ENCODE results near the gene PHYHD1. TPM values are rescaled to one million over a fixed set of nuclear protein-coding genes. Genes with fewer than 3 reads are reported as not detected.

Gene PHYHD1
- total and polyA plus RNA-seq, 10 of the 15 experiments (the other 5 are each of a cell fraction or from before 2014, with no cell fraction given), result 0.09 to 0.17 TPM; not detected in 8

DNA sequence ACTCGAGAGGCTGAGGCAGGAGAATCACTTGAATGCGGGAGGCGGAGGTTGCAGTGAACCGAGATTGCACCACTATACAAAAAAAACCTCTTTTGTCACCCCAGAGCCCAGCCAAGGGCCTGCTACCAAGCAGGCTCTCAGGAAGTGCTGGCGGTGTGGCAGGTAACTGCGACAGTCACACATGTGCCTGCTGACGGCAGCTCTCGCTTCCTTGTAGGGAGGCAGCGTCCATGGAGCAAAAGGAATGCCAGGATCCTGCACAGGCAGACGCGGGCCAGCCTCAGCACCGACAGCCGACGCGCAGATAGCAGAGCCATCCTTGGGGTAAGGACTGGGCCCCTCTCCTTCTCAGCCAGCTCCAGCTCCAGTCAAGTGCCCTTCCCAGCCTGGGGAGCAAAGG, 35.0 kb upstream of the PHYHD1 start (continued):
- no peak for TF ChIP-seq ZNF217 (IDR thresholded peaks at IDR 0.05)
- TF ChIP-seq, protein P1, sequence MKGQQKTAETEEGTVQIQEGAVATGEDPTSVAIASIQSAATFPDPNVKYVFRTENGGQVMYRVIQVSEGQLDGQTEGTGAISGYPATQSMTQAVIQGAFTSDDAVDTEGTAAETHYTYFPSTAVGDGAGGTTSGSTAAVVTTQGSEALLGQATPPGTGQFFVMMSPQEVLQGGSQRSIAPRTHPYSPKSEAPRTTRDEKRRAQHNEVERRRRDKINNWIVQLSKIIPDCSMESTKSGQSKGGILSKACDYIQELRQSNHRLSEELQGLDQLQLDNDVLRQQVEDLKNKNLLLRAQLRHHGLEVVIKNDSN (IDR thresholded peaks at IDR 0.05; ENCODE audit: borderline replicate concordance, extremely low read length, insufficient read depth, low read depth, low read length), result no peak
- no peak for TF ChIP-seq ZNF24 (IDR thresholded peaks at IDR 0.05)

DNA sequence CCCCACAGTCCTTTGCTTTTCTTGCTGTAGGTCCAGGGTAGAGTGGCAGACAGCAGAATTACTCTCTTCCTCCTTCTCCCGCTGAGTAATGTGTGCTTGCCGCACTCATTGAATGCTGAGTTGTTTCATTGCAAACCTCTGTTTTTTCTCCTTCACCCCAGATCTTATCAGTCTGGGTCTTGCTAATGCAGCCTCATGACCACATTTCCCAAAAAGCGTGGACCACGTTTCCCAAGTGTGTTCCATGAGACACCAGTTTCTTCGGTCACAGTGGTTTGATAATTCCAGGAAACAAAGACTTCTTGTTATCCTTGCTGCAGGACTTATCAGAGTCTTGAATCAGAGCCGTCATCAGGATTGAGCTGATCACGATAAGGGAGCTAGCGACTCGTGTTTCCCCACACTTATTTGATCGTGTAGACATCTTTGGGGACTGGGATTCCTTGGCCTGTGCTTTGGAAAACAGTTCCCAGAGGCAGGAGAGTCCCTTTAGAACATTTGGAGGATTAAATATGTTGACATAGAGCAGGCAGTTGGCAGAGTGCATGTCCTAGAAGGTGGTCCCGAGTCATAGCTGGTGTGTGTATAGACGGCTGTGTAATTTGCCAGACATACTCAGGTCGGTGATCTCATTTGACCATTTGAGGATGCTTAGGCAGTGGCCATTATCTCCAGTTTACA, 34.4 kb upstream of the PHYHD1 start:
- H3K4me2 ChIP-seq (ENCODE audit: control insufficient read depth, insufficient read depth), result no peak overlapping the region
- no TSS peak for BruUV-seq (replicated peaks)
- 91% methylated on average over 13 of the region's 13 CpGs for WGBS (ENCODE audit: insufficient coverage, insufficient replicate concordance, low lambda C conversion rate, missing lambda C conversion rate)
- no peaks in the 10 kb centered on the region for H3K4me1 ChIP-seq (ENCODE audit: control insufficient read depth, insufficient read depth, low read length)
- intact Hi-C loops (cut with micrococcal nuclease; ENCODE audit: unreplicated experiment), result no loop called here
- no peak overlapping the region for H3K9ac ChIP-seq (ENCODE audit: control insufficient read depth, insufficient read depth, low read length)
- H4K20me1 ChIP-seq (ENCODE audit: control insufficient read depth, insufficient read depth), result no peaks in the 10 kb centered on the region
- no peak overlapping the region for H3K27ac ChIP-seq (ENCODE audit: control insufficient read depth, insufficient read depth)
- DNase-seq (ENCODE audit: low read depth, low spot score), result no peak
- no peaks in the 10 kb centered on the region for H3K27me3 ChIP-seq (replicated peaks in 1 of 2; ENCODE audit: control insufficient read depth in 2 of 2, insufficient read depth in 2 of 2, low read length in 1 of 2)
- H3K36me3 ChIP-seq (ENCODE audit: control insufficient read depth in 2 of 2, insufficient read depth in 2 of 2, low read length in 1 of 2), result peaks cover 6 to 7% of the 10 kb centered on the region in 2 experiments; a peak in 3 of 4 replicates
- TF ChIP-seq TARDBP (IDR thresholded peaks at IDR 0.05; ENCODE audit: borderline replicate concordance), result no peak
- no peak for TF ChIP-seq BACH1 (IDR thresholded peaks at IDR 0.05; ENCODE audit: borderline replicate concordance)
- TF ChIP-seq ATF7 (IDR thresholded peaks at IDR 0.05; ENCODE audit: low read depth), result no peak
- no peak for TF ChIP-seq HDGF (IDR thresholded peaks at IDR 0.05)
- no peak for TF ChIP-seq ASH2L (IDR thresholded peaks at IDR 0.05; ENCODE audit: borderline replicate concordance, low read depth)
- no peak for TF ChIP-seq RUNX3 (IDR thresholded peaks at IDR 0.05; ENCODE audit: low read length)
- TF ChIP-seq CREM (IDR thresholded peaks at IDR 0.05; ENCODE audit: low read depth), result no peak
- TF ChIP-seq ZNF217 (IDR thresholded peaks at IDR 0.05), result no peak
- TF ChIP-seq TCF12 (IDR thresholded peaks at IDR 0.05; ENCODE audit: low read depth, low read length), result no peak
- peaks cover 28% of the 10 kb centered on the region for H3K79me2 ChIP-seq (ENCODE audit: control insufficient read depth, insufficient read depth, low read length)
- no peaks in the 10 kb centered on the region for H3K9me3 ChIP-seq (replicated peaks; ENCODE audit: control insufficient read depth, insufficient read depth, low read length)
- in situ Hi-C loops (cut with MboI), result no loop called here
- H2AFZ ChIP-seq (ENCODE audit: control insufficient read depth, low read depth, low read length), result no peak overlapping the region
- FAIRE-seq, result no peak
- H3K4me3 ChIP-seq, result no peak overlapping the region
- POLR2A ChIA-PET, result no interaction called here
- RAD21 ChIA-PET (ENCODE audit: unreplicated experiment), result no interaction called here
- ATAC-seq, result no peak
- SMC1A ChIA-PET (ENCODE audit: uncharacterized antibody, unreplicated experiment), result no interaction called here
- CTCF ChIA-PET, result no interaction called here
